ENCODE measurements around the gene PRR36. TPM values are rescaled to one million over a fixed set of nuclear protein-coding genes. Genes with fewer than 3 reads are reported as not detected.
"Not testable (repeated sequence)": the region's sequence is repeated elsewhere in the genome, so short reads cannot be mapped to it uniquely, and the experiment has no call there.

The PRR36 gene
- total RNA-seq, 1 experiment from 2014 or later = not detected

GRCh38 chr19:7861619-7862412 is 12.4 kb downstream of the PRR36 start:
- DNase-seq (ENCODE audit: extremely low read depth, low read depth) = no peak

DNA sequence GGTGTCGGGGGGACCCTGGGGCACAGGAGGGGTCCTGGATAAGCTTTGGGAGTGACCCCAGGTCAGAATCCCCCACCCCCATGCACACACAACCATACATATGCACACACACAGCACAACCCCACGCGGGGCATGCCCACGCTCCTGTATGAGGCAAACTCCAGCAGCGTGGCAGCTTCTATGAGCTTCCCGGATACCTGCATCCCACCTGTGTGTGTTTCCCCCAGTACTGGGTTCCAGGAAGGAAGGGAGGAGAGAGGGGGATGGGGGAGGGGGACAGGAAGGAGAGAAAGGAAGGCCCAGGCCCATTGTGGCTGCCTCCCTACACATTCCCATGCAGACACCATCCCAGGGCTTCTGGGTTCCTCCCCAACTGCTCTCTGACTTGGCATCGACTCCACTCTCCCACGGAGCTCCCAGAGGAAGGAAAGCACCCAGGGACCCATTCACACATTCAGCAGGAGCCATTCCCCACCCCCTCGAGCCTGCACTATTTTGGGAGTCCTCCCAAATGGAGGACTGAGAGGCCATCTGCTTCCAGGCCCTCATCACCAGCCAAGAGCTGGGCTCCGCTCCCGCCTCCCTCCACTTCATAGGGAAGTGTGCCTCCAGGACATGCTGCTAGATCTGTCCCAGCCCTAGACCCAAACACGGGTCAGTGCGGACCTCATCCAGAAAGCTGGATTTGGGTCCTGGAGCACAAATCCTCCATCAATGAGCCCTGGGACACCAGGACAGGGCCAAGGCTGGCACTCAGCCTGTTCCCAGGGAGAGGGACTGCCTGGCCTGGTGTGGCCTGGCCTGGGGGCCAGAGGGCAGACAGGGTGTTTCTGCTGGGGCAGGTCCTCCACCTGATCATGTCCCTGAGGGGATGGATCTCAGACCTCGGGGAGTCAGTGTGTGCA is 13.2 kb downstream of the PRR36 start:
- DNase-seq (ENCODE audit: extremely low read depth, low read depth) = no peak

GRCh38 chr19:7859831-7860713 is 14.1 kb downstream of the PRR36 start:
- no peak for DNase-seq (ENCODE audit: extremely low read depth, low read depth)

DNA sequence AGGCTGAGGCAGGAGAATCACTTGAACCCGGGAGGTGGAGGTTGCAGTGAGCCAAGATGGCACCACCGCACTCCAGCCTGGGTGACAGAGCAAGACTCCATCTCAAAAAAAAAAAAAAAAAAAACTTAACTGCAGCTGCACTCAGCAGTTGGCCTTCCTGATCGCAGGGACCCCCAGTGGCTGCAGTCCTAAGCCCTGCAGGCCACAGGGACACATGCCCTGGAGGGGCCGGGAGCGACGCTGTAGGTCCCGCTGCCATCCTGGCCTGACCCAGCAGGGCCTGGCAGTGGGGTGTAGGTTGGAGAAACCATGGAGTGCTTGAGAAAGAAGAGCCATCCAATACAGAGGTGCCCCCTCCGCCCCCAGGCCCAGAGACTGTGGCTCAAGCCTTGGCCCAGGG is 15.1 kb downstream of the PRR36 start:
- not testable (repeated sequence) for DNase-seq (ENCODE audit: extremely low read depth, low read depth)

DNA sequence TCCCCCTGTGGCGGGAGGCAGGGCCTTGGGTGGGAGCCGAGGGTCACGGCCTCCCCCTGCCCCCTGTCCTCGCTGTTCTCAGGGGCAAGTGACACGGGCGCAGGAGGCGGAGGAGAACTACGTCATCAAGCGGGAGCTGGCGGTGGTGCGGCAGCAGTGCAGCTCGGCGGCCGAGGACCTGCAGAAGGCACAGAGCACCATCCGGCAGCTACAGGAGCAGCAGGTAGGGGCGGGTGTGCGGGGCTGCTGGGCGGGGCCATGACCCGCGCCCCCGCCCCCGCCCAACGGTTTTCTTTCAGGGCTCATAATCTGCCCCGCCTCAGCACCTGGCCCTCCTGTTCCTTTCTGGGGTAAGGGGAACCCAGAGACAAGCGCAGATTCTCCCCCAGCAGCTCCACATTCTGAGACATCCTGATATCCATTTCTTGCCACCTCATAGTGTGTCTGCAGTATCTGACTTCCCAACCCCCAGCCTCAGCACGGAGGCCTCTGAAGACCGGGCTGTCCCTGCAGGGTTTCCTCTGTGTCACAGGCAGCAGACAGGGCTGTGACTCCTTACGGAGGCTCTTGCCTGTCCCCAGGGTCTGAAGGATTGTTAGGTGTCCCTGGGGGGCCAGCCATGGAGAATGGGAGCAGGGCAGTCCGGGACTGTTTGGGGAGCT is 15.9 kb downstream of the PRR36 start:
- no peak for DNase-seq (ENCODE audit: extremely low read depth, low read depth)

DNA sequence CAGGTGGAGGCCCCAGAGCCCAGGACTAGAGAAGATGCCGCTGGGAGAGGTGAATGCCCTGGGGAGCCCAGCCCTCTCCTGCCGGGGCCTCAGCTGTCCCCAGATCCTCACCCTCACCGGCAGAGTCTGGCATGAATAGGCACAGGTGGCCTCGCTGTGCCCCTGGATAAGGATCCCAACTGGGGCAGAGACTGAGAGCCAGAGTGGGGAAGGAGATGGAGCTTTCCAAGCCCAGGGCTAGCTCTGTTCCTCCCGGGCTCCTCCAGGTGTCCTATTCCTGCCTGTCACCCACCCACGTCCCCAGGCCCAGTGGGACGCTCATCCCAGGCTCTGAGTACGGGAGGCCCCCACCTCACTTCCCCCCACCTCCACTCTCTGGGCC is 16.5 kb downstream of the PRR36 start:
- DNase-seq (ENCODE audit: extremely low read depth, low read depth) = no peak

DNA sequence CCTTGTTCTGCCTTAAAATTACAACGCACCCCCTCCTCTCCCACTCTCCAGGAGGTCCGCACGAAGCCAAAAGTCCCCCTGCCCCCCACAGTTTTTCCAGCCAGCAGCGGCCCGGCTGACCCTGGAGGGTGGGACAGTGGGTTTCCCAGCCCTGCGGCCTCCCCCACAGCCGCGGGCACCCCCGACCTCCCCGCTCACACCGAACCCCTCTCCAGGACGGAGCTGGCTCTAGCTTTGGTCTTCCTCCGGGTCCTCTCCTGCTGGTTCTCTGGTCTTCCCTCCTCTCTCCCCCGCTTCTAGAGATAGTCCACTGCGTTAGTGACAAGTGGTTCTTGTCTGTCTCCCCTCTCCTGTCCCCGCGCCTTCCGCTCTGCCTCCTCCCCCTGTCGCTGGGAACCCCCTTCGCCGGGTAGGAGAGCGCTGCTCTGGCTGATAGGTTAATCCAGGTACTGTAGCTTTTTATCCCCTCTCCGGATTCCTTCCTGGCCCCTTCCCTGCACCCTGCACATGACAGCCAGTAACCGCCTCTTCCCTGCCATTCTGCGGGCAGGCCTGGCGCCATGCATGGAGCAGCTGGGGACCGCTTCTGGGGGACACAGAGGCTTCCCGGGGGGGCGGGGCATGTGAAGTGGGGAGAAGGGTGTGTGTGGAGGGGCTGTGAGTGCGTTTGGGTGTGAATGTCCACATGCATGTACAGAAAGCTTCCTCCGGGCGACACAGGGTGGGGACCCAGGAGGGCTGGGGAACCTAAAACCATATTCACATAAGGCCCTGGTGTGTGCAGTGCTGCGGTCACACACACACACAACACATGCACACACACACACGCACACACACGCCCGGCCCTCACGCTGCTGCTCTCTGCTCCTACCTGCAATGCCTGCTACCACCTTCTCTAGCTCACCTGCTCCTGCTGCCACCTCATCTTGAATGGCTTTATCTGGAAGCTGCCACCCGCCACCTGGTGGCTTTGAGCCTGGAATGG is 17.2 kb downstream of the PRR36 start:
- DNase-seq (ENCODE audit: extremely low read depth, low read depth) = no peak

- no peak for DNase-seq (ENCODE audit: extremely low read depth, low read depth)
Observed at GRCh38 chr19:7856109-7856591, 18.0 kb downstream of the PRR36 start.

GRCh38 chr19:7855426-7856108 is 18.6 kb downstream of the PRR36 start:
- DNase-seq (ENCODE audit: extremely low read depth, low read depth) = no peak

GRCh38 chr19:7853770-7854128 is 20.4 kb downstream of the PRR36 start:
- no peak for DNase-seq (ENCODE audit: extremely low read depth, low read depth)

DNA sequence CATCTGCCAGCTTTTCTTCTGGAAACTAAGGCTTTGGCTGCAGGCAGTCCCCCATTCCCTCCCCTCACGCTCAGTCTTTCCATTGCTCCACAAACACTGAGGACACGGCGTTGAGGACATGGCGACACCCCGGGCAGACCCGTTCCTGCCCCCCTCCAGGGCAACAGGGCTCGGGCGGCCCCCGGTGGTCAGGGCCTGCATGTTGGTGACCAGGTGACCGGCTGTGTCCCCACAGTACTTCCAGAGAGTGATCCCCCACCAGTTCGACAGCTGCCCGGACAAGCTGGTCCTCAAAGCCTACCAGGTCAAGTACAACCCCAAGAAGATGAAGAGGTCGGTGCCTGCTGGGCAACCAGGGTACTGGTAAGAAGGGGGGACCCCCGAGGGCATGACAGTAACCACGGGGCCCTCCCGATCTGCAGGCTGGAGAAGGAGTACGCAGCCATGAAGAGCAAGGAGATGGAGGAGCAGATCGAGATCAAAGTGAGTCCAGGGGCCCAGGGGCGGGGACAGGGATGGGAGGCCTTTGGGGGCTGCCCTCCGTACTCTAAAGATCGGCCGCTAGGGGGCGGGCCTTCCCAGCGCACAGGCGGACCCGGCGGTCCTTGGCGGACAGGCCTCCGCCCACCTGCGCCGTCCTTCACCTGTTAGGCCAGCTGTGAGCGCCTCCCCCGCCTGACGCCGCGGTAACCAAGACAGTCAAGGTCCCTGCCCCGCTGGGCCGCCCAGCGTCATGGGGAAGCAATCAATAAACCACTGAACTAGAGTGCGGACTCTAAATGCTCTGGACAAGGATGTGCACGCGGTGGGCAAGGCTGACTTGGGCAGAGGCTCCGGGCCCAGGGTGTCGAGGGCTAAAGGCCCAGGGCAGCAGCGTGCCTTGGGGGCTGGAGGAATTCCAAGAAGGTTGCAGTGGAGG is 21.1 kb downstream of the PRR36 start:
- peak; percentile 35 for DNase-seq (ENCODE audit: extremely low read depth, low read depth)

DNA sequence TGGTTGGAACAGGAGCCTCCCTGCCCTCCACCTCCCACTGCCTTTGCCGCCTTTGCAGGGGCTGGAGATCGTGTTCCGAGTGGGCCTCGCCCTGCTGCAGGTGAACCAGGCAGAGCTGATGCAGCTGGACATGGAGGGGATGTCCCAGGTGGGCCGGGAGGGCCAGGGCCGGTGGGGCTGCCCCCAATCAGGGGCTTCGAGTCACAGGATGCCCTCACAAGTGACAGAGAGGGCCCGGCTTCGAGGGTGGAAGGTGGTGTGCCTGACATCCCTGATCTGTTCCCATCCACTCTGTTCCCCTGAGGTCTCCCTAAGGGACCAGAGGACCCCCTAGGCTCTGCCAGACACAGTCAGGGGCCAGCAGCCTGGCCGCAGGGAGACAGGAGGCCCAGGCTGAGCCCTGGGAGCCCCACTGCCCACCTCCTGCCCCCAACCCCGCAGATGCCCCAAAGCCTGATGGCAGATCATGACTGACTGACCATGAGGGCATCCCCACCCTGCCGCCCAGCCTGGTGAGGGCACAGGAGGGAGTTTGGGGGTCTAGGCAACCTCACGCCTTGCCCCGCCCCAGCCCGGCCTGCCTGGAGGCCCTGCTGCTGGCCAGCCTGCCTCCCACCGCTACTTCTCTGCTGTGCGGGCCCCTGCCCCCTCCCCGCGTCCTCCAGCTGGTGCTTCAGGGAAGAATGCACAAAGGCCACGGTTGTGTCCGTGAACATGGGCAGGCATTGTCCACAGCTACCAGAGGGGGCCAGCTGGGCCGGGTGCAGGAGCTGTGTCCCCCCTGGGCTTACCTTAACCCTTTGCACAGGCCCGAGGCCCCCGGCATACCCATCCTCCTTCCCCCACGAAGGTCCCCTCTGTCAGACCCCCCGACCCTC is 22.3 kb downstream of the PRR36 start:
- DNase-seq (ENCODE audit: extremely low read depth, low read depth) = no peak

- DNase-seq (ENCODE audit: extremely low read depth, low read depth) = no peak
Observed at GRCh38 chr19:7850945-7851622, 23.1 kb downstream of the PRR36 start.

DNA sequence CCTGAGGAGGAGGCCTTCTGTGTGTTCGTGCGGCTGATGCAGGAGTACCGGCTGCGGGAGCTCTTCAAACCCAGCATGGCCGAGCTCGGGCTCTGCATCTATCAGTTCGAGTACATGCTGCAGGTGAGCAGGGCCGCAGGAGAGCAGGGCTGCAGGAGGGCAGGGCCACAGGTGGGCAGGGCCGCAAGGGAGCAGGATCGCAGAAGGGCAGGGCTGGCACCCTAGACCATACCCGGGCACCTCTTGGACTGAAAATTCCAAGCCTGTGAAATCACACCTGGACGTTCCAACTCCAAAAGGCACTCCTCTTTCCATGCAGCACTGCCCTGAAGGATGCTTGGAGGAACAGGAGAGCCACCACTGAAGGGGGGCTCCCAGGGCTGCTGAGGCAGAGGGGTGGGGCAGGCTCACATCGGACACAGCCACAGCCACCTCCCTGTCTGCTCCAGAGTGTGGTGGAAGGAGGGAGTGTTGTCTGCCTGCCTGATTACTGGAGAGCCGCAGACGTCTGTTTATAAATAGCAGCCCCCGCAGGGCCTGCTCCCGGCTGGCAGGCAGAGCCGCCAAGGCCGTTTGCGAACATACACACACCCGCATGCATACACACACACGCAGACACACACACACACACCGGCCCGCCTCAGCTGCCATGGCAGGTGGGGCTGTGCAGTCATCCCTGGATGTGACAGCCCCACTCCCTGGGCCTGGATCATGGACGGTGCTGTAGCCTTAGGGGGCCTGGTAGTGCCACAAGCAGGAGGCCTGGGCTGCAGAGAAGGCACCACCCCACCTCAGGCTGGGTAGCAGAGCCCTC is 24.0 kb downstream of the PRR36 start:
- no peak for DNase-seq (ENCODE audit: extremely low read depth, low read depth)

DNA sequence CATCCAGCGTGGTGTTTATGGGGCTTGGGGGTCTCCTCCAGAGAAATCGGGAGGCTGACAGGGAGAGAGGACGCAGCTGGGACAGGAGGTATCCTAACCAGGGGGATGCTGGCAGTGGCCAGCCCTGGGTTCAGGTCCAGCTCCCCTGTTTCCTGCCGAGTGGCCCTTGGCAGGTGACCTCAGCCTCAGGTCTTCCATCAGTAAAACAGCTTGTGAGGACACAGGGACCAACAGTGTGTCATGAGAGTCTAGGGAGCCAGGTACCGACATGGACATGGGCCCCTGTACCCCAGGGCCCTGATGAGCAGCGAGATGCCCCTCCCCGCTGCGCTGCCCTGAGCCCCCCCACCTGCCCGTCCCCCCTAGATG is 24.6 kb downstream of the PRR36 start:
- DNase-seq (ENCODE audit: extremely low read depth, low read depth) = no peak
